ENCODE results near the gene GPA33.

GPA33 gene

DNA sequence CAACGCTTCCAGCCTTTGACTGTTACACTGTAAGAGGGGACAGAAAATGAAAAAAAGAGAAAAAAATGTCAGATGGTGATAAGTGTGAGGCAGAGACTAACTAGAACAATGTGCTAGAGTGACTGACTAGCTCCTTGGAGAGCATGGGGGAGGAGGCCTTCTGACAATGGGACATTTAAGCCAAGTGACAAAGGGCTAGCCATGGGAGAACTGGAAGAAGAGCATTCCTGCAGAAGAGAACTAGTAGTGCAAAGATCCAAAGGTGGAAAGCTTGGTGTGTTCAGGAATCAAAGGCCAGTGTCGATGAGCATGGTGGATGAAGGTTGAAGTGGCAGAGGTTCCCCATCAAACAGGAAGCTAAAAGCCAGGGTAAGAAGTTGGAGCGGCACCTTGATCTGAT, 29.5 kb upstream of the GPA33 start:
- no peak overlapping the region for H3K4me3 ChIP-seq (ENCODE audit: low read depth, low read length)
- TF ChIP-seq, protein P1, sequence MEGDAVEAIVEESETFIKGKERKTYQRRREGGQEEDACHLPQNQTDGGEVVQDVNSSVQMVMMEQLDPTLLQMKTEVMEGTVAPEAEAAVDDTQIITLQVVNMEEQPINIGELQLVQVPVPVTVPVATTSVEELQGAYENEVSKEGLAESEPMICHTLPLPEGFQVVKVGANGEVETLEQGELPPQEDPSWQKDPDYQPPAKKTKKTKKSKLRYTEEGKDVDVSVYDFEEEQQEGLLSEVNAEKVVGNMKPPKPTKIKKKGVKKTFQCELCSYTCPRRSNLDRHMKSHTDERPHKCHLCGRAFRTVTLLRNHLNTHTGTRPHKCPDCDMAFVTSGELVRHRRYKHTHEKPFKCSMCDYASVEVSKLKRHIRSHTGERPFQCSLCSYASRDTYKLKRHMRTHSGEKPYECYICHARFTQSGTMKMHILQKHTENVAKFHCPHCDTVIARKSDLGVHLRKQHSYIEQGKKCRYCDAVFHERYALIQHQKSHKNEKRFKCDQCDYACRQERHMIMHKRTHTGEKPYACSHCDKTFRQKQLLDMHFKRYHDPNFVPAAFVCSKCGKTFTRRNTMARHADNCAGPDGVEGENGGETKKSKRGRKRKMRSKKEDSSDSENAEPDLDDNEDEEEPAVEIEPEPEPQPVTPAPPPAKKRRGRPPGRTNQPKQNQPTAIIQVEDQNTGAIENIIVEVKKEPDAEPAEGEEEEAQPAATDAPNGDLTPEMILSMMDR (IDR thresholded peaks at IDR 0.05; ENCODE audit: low read depth, low read length, missing control alignments): no peak
- in situ Hi-C loops (cut with HindIII; ENCODE audit: low sequenced_read_pairs): no loop called here

GRCh38 chr1:167118188-167118587, 28.0 kb upstream of the GPA33 start:
- TF ChIP-seq, protein P1 (IDR thresholded peaks at IDR 0.05; ENCODE audit: low read depth, low read length, missing control alignments): no peak
- in situ Hi-C loops (cut with HindIII; ENCODE audit: low sequenced_read_pairs): no loop called here
- no peak overlapping the region for H3K4me3 ChIP-seq (ENCODE audit: low read depth, low read length)
- no peak for DNase-seq (ENCODE audit: low read depth)

More for the DNA sequence above, 29.5 kb upstream of the GPA33 start:
- DNase-seq (ENCODE audit: low read depth): no peak

DNA sequence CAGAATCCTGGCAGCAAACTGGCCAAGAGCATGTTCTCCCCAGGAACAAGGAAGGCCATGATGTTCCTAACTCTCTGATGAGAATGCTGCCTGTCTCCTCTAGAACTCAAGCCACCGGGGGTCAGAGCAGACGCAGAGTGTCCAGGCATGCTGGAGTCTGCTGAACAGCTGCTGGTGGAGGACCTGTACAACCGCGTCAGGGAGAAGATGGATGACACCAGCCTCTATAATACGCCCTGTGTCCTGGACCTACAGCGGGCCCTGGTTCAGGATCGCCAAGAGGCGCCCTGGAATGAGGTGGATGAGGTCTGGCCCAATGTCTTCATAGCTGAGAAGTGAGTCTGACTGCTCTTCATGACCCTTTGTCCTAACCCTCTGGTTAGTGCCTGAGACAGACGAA, 27.0 kb upstream of the GPA33 start:
- in situ Hi-C loops (cut with HindIII; ENCODE audit: low sequenced_read_pairs): no loop called here
- no peak for DNase-seq (ENCODE audit: low read depth)
- TF ChIP-seq, protein P1 (IDR thresholded peaks at IDR 0.05; ENCODE audit: low read depth, low read length, missing control alignments): no peak
- H3K4me3 ChIP-seq (ENCODE audit: low read depth, low read length): no peak overlapping the region

DNA sequence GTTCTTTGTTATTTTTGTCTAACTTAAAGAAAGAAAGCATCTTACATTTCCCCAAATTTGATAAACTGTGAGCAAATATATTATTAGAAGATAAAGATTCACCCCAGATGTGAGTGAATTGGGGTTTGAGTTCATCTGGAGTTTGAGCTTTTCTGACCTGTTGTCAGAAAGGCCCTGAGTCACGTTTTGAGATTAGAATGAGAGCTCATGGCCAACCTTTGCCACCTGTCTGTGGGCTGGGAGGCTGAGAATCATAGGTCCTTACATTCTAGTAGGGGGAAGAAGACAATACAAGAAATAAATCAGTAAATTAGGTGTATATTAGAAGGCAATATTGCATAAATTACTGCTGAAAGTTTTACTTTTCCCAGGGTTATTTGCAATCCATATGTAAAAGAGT, 26.0 kb upstream of the GPA33 start:
- in situ Hi-C loops (cut with HindIII; ENCODE audit: low sequenced_read_pairs): no loop called here
- DNase-seq (ENCODE audit: low read depth): no peak
- H3K4me3 ChIP-seq (ENCODE audit: low read depth, low read length): no peak overlapping the region
- TF ChIP-seq, protein P1 (IDR thresholded peaks at IDR 0.05; ENCODE audit: low read depth, low read length, missing control alignments): no peak

- no peak for DNase-seq (ENCODE audit: low read depth)
- TF ChIP-seq, protein P1 (IDR thresholded peaks at IDR 0.05; ENCODE audit: low read depth, low read length, missing control alignments): no peak
- in situ Hi-C loops (cut with HindIII; ENCODE audit: low sequenced_read_pairs): no loop called here
- no peak overlapping the region for H3K4me3 ChIP-seq (ENCODE audit: low read depth, low read length)
Observed at GRCh38 chr1:167115655-167116054, 25.5 kb upstream of the GPA33 start.

GRCh38 chr1:167114725-167115124, 24.5 kb upstream of the GPA33 start:
- H3K4me3 ChIP-seq (ENCODE audit: low read depth, low read length): no peak overlapping the region
- TF ChIP-seq, protein P1 (IDR thresholded peaks at IDR 0.05; ENCODE audit: low read depth, low read length, missing control alignments): no peak
- DNase-seq (ENCODE audit: low read depth): no peak
- in situ Hi-C loops (cut with HindIII; ENCODE audit: low sequenced_read_pairs): no loop called here
